DOHH2 (cell line): ENCODE results near the gene POLK.

ENCODE experiments used
- EZH2phosphoT487 ChIP-seq: fragments of 200-600 bp; sonication (generic); IDR thresholded peaks from 2 replicates; pipeline ENCODE4 v1.6.1; 2017; ENCODE audit warnings: borderline replicate concordance, mild to moderate bottlenecking, antibody characterized with exemption, low read length, moderate library complexity, mixed read lengths
- TF ChIP-seq, protein P1 (sequence below): fragments of 200-600 bp; sonication (generic); IDR thresholded peaks from one replicate; pipeline ENCODE4 v1.5.1; 2014; ENCODE audit warnings: antibody characterized with exemption, mild to moderate bottlenecking, low read depth, low read length; ENCODE audit not compliant: poor library complexity, severe bottlenecking

DNA sequence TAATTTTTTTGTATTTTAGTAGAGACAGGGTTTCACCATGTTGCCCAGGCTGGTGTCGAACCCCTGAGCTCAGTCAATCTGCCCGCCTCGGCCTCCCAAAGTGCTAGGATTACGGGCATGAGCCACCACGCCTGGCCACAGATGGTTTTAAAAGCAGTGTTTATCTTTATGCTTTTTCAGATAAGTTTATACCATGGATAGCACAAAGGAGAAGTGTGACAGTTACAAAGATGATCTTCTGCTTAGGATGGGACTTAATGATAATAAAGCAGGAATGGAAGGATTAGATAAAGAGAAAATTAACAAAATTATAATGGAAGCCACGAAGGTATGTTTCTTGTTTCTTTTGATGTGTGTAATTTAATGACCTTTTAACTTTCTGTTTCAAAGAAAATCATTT is 35.1 kb downstream of the POLK start:
- TF ChIP-seq, protein P1, sequence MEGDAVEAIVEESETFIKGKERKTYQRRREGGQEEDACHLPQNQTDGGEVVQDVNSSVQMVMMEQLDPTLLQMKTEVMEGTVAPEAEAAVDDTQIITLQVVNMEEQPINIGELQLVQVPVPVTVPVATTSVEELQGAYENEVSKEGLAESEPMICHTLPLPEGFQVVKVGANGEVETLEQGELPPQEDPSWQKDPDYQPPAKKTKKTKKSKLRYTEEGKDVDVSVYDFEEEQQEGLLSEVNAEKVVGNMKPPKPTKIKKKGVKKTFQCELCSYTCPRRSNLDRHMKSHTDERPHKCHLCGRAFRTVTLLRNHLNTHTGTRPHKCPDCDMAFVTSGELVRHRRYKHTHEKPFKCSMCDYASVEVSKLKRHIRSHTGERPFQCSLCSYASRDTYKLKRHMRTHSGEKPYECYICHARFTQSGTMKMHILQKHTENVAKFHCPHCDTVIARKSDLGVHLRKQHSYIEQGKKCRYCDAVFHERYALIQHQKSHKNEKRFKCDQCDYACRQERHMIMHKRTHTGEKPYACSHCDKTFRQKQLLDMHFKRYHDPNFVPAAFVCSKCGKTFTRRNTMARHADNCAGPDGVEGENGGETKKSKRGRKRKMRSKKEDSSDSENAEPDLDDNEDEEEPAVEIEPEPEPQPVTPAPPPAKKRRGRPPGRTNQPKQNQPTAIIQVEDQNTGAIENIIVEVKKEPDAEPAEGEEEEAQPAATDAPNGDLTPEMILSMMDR: no peak
- no peak for TF ChIP-seq EZH2phosphoT487
